Spleen (tissue), 11 donors: ENCODE data around the gene PI4K2B. TPM values are rescaled to one million over a fixed set of nuclear protein-coding genes. Genes with fewer than 3 reads are reported as not detected.
A peak's percentile ranks its signal among the peaks of the same experiment; 100 is the strongest.
"Not testable (repeated sequence)": the region's sequence is repeated elsewhere in the genome, so short reads cannot be mapped to it uniquely, and the experiment has no call there.

Experiments used
- DNase-seq: peaks from one replicate; pipeline ENCODE4 v3.0.0-alpha.2; 2020
- H3K27ac ChIP-seq, 8 donors: fragments of 200-600 bp; sonication (generic) in 7 of 8; 1 replicate in 4 of 8; 2 replicates in 4 of 8; pipeline versions ENCODE4 v1.5.0 to v1.8.0; 2016 to 2021; ENCODE audit warnings: inconsistent platforms in 4 of 8, mild to moderate bottlenecking in 4 of 8, moderate library complexity in 1 of 8
- H3K27me3 ChIP-seq, 7 donors: fragments of 200-600 bp; sonication (generic) in 6 of 7; replicated peaks in 1 of 7; 1 replicate in 4 of 7; 2 replicates in 3 of 7; pipeline versions ENCODE4 v1.5.0 to v1.8.0; 2016 to 2021; ENCODE audit warnings: inconsistent platforms in 3 of 7, mild to moderate bottlenecking in 1 of 7
- H3K36me3 ChIP-seq, 6 donors: fragments of 200-600 bp; sonication (generic) in 5 of 6; 1 replicate in 4 of 6; 2 replicates in 2 of 6; pipeline versions ENCODE4 v1.5.0 to v1.8.0; 2016 to 2021; ENCODE audit warnings: inconsistent platforms in 2 of 6
- H3K4me1 ChIP-seq, 6 donors: fragments of 200-600 bp; sonication (generic) in 5 of 6; 1 replicate in 3 of 6; 2 replicates in 3 of 6; pipeline versions ENCODE4 v1.5.0 to v1.8.0; 2016 to 2021; ENCODE audit warnings: inconsistent platforms in 3 of 6
- H3K4me3 ChIP-seq, 8 donors: fragments of 200-600 bp; sonication (generic) in 7 of 8; 1 replicate in 4 of 8; 2 replicates in 4 of 8; pipeline versions ENCODE4 v1.5.0 to v1.8.0; 2016 to 2021; ENCODE audit warnings: inconsistent platforms in 4 of 8, mild to moderate bottlenecking in 4 of 8, moderate library complexity in 2 of 8
- H3K9me3 ChIP-seq, 8 donors: fragments of 200-600 bp; sonication (generic) in 7 of 8; 1 replicate in 4 of 8; 2 replicates in 4 of 8; pipeline versions ENCODE4 v1.5.0 to v1.8.0; 2016 to 2021; ENCODE audit warnings: inconsistent platforms in 4 of 8
- CTCF ChIP-seq, 11 experiments: fragments of 200-600 bp in 7 of 11; fragments of 450-650 bp in 4 of 11; sonication (generic) in 4 of 11; IDR thresholded peaks in 8 of 11; conservative IDR thresholded peaks in 3 of 11; 1 replicate in 7 of 11; 2 replicates in 4 of 11; pipeline versions ENCODE4 v1.4.0 to v1.8.0; 2016 to 2021; ENCODE audit warnings: antibody characterized with exemption in 11 of 11, inconsistent platforms in 4 of 11, mild to moderate bottlenecking in 1 of 11
- POLR2A ChIP-seq, 3 donors: fragments of 450-650 bp; IDR thresholded peaks; one replicate each; pipeline ENCODE4 v1.5.1; 2017; ENCODE audit warnings: antibody characterized with exemption in 3 of 3, mild to moderate bottlenecking in 1 of 3
- POLR2AphosphoS5 ChIP-seq, 3 donors: sonication (generic); formaldehyde crosslinking; IDR thresholded peaks; one replicate each; pipeline ENCODE4 v1.5.1; 2017; ENCODE audit warnings: antibody characterized with exemption in 3 of 3
- WGBS, 5 donors: extraction: QIAGEN DNeasy Blood & Tissue Kit in 3 of 5; methylation state at CpG; one replicate each; pipeline versions ENCODE4 v1.1.5 to v1.1.7; 2013 to 2018; 5-methylcytosine and 5-hydroxymethylcytosine counted together
- intact Hi-C: fragments of 100-400 bp; cut with DNase I; formaldehyde crosslinking; loops from one replicate; pipeline ENCODE4 v1.15.0; 2023; ENCODE audit warnings: low total_unique reads
- polyA plus RNA-seq, 3 donors: library from polyadenylated mRNA; stranded (reverse); fragments of 200-250 nt; gene quantifications; one replicate each; pipeline ENCODE4 v1.2.1, GENCODE V29; 2013
- total RNA-seq, 7 donors: library from RNA; depleted of rRNA in 3 of 7; stranded (reverse); fragments of >200 nt in 3 of 7; fragmentation: NEBNext Ultra II Directional in 4 of 7; extraction: Animal tissue kit (Norgen Biotek cat#: 25700) in 4 of 7; gene quantifications; one replicate each; pipeline versions ENCODE4 v1.1.0 to v1.2.1, GENCODE V29; 2016 to 2021
- donor health status: healthy with polysubstance abuse.
- donor health status: DM: no; HTN: no; CAD: no; lungs with moderate emphysema.
- donor health status: DM: no; HTN: no; CAD: no.
- donor health status: Bipolar disorder and iron deficiency.
- donor health status: healthy.
- donor health status: DM: no; HTN: no; CAD: no.
- donor health status: DM: yes; HTN: yes; CAD: no.

The PI4K2B gene
- total and polyA plus RNA-seq, 10 donors: 6.1 to 19.6 (median 15.3) TPM

GRCh38 chr4:25253071-25253445, 19.2 kb downstream of the PI4K2B start:
- Histone ChIP-seq H3K27ac (peak overlapping the region in 3 of 8 donors; percentile 28 to 55 (median 32)), H3K4me1 (peaks cover 0 to 19% (median 11%) of the 10 kb centered on the region in 6 donors), H3K9me3 (no peaks in the 10 kb centered on the region), H3K27me3 (no peaks in the 10 kb centered on the region), H3K4me3 (no peak overlapping the region), H3K36me3 (peaks cover 5 to 44% (median 27%) of the 10 kb centered on the region in 6 donors)
- intact Hi-C loops: loop anchor here (10.0 kb wide), 1 partner anchor 52 kb away; no protein-coding TSS in a partner anchor
- DNase-seq: no peak
- WGBS, 5 donors: 15 to 22% (median 18%) methylated on average over 2 of the region's 2 CpGs
- TF ChIP-seq POLR2AphosphoS5 (IDR thresholded peaks at IDR 0.05) (no peak), POLR2A (IDR thresholded peaks at IDR 0.05) (no peak), CTCF (IDR thresholded peaks at IDR 0.05 in 8 of 11, conservative IDR thresholded peaks at IDR 0.05 in 3 of 11) (no peak)

GRCh38 chr4:25253786-25254185, 20.0 kb downstream of the PI4K2B start:
- intact Hi-C loops: loop anchor here (10.0 kb wide), 1 partner anchor 51 kb away; no protein-coding TSS in a partner anchor
- not testable (repeated sequence) for H3K9me3 ChIP-seq, H3K27ac ChIP-seq, DNase-seq, H3K27me3 ChIP-seq, H3K4me3 ChIP-seq
- WGBS, 5 donors: 92 to 98% (median 95%) methylated on average over 12 of the region's 12 CpGs
- Histone ChIP-seq H3K4me1 (peaks cover 0 to 18% (median 11%) of the 10 kb centered on the region in 6 donors), H3K36me3 (peaks cover 5 to 50% (median 29%) of the 10 kb centered on the region in 6 donors)

- DNase-seq: no peak
- intact Hi-C loops: loop anchor here (10.0 kb wide), 1 partner anchor 46 kb away; no protein-coding TSS in a partner anchor
- no peak overlapping the region for H3K27ac ChIP-seq
- 92 to 98% (median 98%) methylated on average over 2 of the region's 2 CpGs for WGBS, 5 donors
- no peak for TF ChIP-seq POLR2AphosphoS5 (IDR thresholded peaks at IDR 0.05)
- TF ChIP-seq POLR2A (IDR thresholded peaks at IDR 0.05): no peak
- TF ChIP-seq CTCF (IDR thresholded peaks at IDR 0.05 in 8 of 11, conservative IDR thresholded peaks at IDR 0.05 in 3 of 11): no peak
- H3K27me3 ChIP-seq: no peaks in the 10 kb centered on the region
- no peaks in the 10 kb centered on the region for H3K9me3 ChIP-seq
- H3K4me1 ChIP-seq: no peaks in the 10 kb centered on the region
- no peak overlapping the region for H3K4me3 ChIP-seq
- peaks cover 5 to 97% (median 50%) of the 10 kb centered on the region in 6 donors for H3K36me3 ChIP-seq
Observed at GRCh38 chr4:25258980-25259578, 25.2 kb downstream of the PI4K2B start.

- no peak for TF ChIP-seq POLR2A (IDR thresholded peaks at IDR 0.05)
- TF ChIP-seq POLR2AphosphoS5 (IDR thresholded peaks at IDR 0.05): no peak
- TF ChIP-seq CTCF (IDR thresholded peaks at IDR 0.05 in 8 of 11, conservative IDR thresholded peaks at IDR 0.05 in 3 of 11): no peak
- H3K27ac ChIP-seq: no peak overlapping the region
- intact Hi-C loops: no loop called here
- no peak for DNase-seq
- H3K4me3 ChIP-seq: no peak overlapping the region
- 95 to 100% (median 99%) methylated on average over 3 of the region's 3 CpGs for WGBS, 5 donors
- H3K36me3 ChIP-seq: peaks cover 0 to 95% (median 30%) of the 10 kb centered on the region in 6 donors
- H3K9me3 ChIP-seq: no peaks in the 10 kb centered on the region
- H3K27me3 ChIP-seq: no peaks in the 10 kb centered on the region
- no peaks in the 10 kb centered on the region for H3K4me1 ChIP-seq
Observed at GRCh38 chr4:25271866-25272265, 38.0 kb downstream of the PI4K2B start.
